Uterus (tissue), 4 donors: ENCODE data around the gene BACH2. TPM values are rescaled to one million over a fixed set of nuclear protein-coding genes. Genes with fewer than 3 reads are reported as not detected.
"Not testable (repeated sequence)": the region's sequence is repeated elsewhere in the genome, so short reads cannot be mapped to it uniquely, and the experiment has no call there.

ENCODE experiments used
- DNase-seq, 2 donors: peaks; one replicate each; pipeline ENCODE4 v3.0.0-alpha.2; 2019 to 2020
- H3K27ac ChIP-seq, 2 donors: fragments of 200-600 bp; sonication (generic); 1 replicate in 1 of 2; 2 replicates in 1 of 2; pipeline ENCODE4 v1.5.1; 2016 to 2018
- H3K27me3 ChIP-seq, 2 donors: fragments of 200-600 bp; sonication (generic); one replicate each; pipeline ENCODE4 v1.5.1; 2018 to 2019; ENCODE audit warnings: control low read depth in 1 of 2
- H3K36me3 ChIP-seq, 2 donors: fragments of 200-600 bp; sonication (generic); one replicate each; pipeline ENCODE4 v1.5.1; 2019; ENCODE audit warnings: control low read depth in 1 of 2
- H3K4me1 ChIP-seq, 2 donors: fragments of 200-600 bp; sonication (generic); one replicate each; pipeline ENCODE4 v1.5.1; 2018 to 2019; ENCODE audit warnings: control low read depth in 1 of 2
- H3K4me3 ChIP-seq, 2 donors: fragments of 200-600 bp; sonication (generic); 1 replicate in 1 of 2; 2 replicates in 1 of 2; pipeline ENCODE4 v1.5.1; 2018 to 2019; ENCODE audit warnings: mild to moderate bottlenecking in 1 of 2
- H3K9me3 ChIP-seq, 2 donors: fragments of 200-600 bp; sonication (generic); one replicate each; pipeline ENCODE4 v1.5.1; 2019; ENCODE audit warnings: control low read depth in 1 of 2
- POLR2A ChIP-seq, 2 donors: fragments of 450-650 bp; IDR thresholded peaks; one replicate each; pipeline ENCODE4 v1.6.1; 2016; ENCODE audit warnings: antibody characterized with exemption in 2 of 2, mild to moderate bottlenecking in 1 of 2, moderate library complexity in 1 of 2
- intact Hi-C: fragments of 100-400 bp; cut with DNase I; formaldehyde crosslinking; loops from one replicate; pipeline ENCODE4 v1.15.1; 2023; ENCODE audit warnings: low total_unique reads
- total RNA-seq, 4 donors: library from RNA; depleted of rRNA in 3 of 4; stranded (reverse); fragments of >200 nt in 3 of 4; gene quantifications; one replicate each; pipeline versions ENCODE4 v1.1.0 to v1.2.4, GENCODE V29; 2014 to 2023
- TF ChIP-seq, protein P1 (sequence below), 4 experiments: fragments of 200-600 bp in 2 of 4; fragments of 450-650 bp in 2 of 4; sonication (generic) in 2 of 4; IDR thresholded peaks; one replicate each; pipeline ENCODE4 v1.5.1; 2016 to 2019; ENCODE audit warnings: antibody characterized with exemption in 4 of 4, mild to moderate bottlenecking in 2 of 4, moderate library complexity in 1 of 4
- donor health status: DM: yes; HTN: yes; CAD: no.

BACH2 gene
- total RNA-seq = 10 to 100 TPM in 2 of 4 donors, 1 to 10 TPM in 2; 1.3 to 15.0 (median 9.7) TPM

DNA sequence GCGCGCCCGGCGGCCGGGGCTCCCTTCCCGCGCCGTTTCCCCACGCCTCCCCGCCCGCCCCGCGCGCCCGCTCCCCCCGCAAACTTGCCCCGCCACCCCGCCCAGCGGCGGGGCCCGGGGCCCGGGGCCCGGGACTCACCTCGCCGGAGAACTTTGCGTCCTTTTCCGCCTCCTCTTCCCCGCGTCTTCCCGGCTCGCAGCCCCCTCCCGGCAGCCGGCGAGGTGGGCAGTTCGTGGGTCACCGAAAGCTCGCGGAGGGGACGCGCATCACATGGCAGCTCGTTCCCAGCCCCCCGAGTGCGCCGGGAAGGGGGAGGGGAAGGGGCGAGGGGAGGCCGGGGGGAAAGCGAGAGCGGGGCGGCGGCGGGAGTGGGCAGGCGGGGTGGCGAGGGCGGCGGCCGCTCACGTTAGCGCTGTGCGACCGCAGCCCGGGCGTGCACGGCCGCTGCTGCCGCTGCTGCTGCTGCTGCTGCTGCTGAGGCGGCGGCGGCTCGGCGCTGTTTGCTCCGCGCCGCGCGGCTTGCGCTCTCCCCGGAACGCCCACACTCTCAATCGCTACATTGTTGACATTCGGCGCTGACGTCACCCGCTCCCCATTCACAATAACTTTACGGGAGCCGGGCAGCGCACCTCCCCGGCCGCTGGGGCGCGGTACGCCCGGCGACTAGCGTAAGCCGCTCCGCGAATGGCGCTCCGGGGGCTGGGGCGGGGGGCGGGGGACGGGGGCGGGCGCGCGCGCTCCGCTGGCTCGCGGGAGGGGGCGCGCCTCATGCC is at the start of gene BACH2:
TSS of gene BACH2 (minus strand) at position 503 of the 774 bp plus-strand sequence. CDS start 287,999 bp downstream, outside the sequence.
- no peaks in the 10 kb centered on the region for H3K4me1 ChIP-seq
- no peaks in the 10 kb centered on the region for H3K36me3 ChIP-seq
- TF ChIP-seq, protein P1, sequence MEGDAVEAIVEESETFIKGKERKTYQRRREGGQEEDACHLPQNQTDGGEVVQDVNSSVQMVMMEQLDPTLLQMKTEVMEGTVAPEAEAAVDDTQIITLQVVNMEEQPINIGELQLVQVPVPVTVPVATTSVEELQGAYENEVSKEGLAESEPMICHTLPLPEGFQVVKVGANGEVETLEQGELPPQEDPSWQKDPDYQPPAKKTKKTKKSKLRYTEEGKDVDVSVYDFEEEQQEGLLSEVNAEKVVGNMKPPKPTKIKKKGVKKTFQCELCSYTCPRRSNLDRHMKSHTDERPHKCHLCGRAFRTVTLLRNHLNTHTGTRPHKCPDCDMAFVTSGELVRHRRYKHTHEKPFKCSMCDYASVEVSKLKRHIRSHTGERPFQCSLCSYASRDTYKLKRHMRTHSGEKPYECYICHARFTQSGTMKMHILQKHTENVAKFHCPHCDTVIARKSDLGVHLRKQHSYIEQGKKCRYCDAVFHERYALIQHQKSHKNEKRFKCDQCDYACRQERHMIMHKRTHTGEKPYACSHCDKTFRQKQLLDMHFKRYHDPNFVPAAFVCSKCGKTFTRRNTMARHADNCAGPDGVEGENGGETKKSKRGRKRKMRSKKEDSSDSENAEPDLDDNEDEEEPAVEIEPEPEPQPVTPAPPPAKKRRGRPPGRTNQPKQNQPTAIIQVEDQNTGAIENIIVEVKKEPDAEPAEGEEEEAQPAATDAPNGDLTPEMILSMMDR (IDR thresholded peaks at IDR 0.05) = peak in 3 of 4 experiments; percentile 13 to 38 (median 28)
- TF ChIP-seq POLR2A (IDR thresholded peaks at IDR 0.05) = peak; percentile 58 to 80
- intact Hi-C loops = no loop called here
- no peaks in the 10 kb centered on the region for H3K9me3 ChIP-seq
- H3K27ac ChIP-seq = peak within 1 kb of the TSS; percentile 95 to 99
- H3K4me3 ChIP-seq = peak within 1 kb of the TSS; percentile 56 to 97
- H3K27me3 ChIP-seq = no peaks in the 10 kb centered on the region
- peak; percentile 88 to 95 for DNase-seq

DNA sequence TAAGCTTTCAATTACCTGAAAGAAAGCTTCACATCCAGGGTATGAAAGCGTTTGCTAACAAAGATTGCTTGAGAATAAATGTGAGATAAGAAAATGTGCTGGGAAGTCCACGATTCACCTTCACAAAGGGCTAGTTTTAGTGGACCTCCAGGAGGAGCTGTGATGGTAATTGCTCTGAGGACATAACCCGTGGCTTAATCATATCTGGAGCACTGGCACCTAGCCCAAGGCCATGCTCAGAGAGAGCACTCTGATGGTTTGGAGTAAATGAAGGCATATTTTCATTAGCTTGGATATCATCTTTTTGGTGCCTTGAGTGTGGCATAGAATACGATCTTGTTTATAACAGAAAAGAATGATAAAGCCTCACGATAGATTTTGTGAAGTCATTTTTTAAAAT is 46.9 kb upstream of the BACH2 start:
- Histone ChIP-seq H3K27me3 (no peaks in the 10 kb centered on the region), H3K36me3 (no peaks in the 10 kb centered on the region), H3K4me3 (no peak overlapping the region), H3K27ac (no peak overlapping the region), H3K4me1 (no peaks in the 10 kb centered on the region), H3K9me3 (no peaks in the 10 kb centered on the region)
- no peak for DNase-seq
- intact Hi-C loops = no loop called here
- TF ChIP-seq POLR2A (IDR thresholded peaks at IDR 0.05) = no peak
- TF ChIP-seq, protein P1 (IDR thresholded peaks at IDR 0.05) = no peak

DNA sequence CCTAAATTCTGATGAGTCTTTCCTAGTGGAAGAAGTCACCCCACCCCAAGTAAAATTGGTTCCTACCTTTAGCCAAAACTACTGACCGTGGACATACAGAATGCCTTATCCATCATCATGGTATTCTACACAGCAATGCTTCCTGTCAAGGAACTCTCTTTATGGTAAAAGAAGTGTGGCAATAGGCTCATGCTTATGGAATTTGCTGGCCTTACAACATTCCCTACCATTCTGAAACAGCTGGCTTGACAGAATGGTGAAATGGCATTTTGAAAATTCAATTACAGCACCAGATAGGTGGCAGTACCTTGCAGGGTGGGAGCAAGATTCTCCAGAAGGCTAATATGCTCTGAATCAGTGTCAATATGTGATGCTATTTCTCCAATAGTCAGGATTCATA is 41.8 kb upstream of the BACH2 start:
- H3K27ac ChIP-seq = no peak overlapping the region
- no peaks in the 10 kb centered on the region for H3K4me1 ChIP-seq
- TF ChIP-seq, protein P1 (IDR thresholded peaks at IDR 0.05) = no peak
- TF ChIP-seq POLR2A (IDR thresholded peaks at IDR 0.05) = no peak
- H3K27me3 ChIP-seq = no peaks in the 10 kb centered on the region
- intact Hi-C loops = no loop called here
- H3K9me3 ChIP-seq = no peaks in the 10 kb centered on the region
- H3K36me3 ChIP-seq = no peaks in the 10 kb centered on the region
- no peak for DNase-seq
- H3K4me3 ChIP-seq = no peak overlapping the region

DNA sequence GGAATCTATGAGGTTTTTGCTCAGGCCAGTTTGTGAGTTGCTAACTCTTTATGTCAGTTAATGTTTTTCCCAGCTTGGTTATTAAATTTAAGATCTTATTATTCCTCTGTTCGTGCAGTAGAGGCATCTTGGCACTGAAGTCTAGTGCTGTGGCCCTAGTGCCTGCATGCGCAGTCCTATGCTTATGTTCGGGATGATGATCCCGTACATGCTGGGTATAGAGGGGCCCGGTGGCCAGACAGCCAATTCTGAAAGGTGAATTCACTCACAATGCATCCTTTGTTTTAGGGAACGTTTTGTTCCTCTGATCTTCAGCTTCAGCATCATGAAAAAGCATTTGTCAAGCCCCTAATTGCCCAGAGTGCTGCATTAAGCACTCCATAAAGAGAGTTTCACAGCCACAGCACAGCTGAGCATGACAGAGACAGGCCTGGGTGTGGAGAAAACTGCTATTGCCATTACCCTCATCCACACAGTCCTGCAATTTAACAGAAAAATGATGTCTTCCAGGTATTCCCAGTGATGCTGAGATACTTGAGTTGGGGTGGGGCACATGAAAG is 39.8 kb upstream of the BACH2 start:
- Histone ChIP-seq H3K4me3 (no peak overlapping the region), H3K27me3 (no peaks in the 10 kb centered on the region)
- no peak for TF ChIP-seq POLR2A (IDR thresholded peaks at IDR 0.05)

DNA sequence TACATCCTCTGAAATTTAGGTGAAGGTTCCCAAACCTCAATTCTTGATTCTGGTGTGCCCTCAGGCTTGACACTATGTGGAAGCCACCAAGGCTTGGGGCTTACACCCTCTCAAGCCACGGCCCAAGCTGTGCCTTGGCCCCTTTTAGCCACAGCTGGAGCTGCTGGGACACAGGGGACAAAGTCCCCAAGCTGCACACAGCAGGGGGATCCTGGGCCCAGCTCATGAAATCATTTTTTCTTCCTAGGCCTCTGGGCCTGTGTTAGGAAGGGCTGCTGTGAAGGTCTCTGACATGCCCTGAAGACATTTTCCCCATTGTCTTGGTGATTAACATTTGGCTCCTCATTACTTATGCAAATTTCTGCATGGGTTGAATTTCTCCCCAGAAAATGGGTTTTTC is 37.3 kb upstream of the BACH2 start:
- H3K4me1 ChIP-seq = no peaks in the 10 kb centered on the region
- no peaks in the 10 kb centered on the region for H3K36me3 ChIP-seq
- no peak for DNase-seq
- no peaks in the 10 kb centered on the region for H3K9me3 ChIP-seq
- intact Hi-C loops = no loop called here
- no peaks in the 10 kb centered on the region for H3K27me3 ChIP-seq
- TF ChIP-seq POLR2A (IDR thresholded peaks at IDR 0.05) = no peak
- TF ChIP-seq, protein P1 (IDR thresholded peaks at IDR 0.05) = no peak
- no peak overlapping the region for H3K27ac ChIP-seq
- no peak overlapping the region for H3K4me3 ChIP-seq

More for the DNA sequence above, 39.8 kb upstream of the BACH2 start:
- no peaks in the 10 kb centered on the region for H3K36me3 ChIP-seq
- no peak overlapping the region for H3K27ac ChIP-seq
- no peaks in the 10 kb centered on the region for H3K4me1 ChIP-seq
- intact Hi-C loops = no loop called here
- DNase-seq = no peak
- H3K9me3 ChIP-seq = no peaks in the 10 kb centered on the region

DNA sequence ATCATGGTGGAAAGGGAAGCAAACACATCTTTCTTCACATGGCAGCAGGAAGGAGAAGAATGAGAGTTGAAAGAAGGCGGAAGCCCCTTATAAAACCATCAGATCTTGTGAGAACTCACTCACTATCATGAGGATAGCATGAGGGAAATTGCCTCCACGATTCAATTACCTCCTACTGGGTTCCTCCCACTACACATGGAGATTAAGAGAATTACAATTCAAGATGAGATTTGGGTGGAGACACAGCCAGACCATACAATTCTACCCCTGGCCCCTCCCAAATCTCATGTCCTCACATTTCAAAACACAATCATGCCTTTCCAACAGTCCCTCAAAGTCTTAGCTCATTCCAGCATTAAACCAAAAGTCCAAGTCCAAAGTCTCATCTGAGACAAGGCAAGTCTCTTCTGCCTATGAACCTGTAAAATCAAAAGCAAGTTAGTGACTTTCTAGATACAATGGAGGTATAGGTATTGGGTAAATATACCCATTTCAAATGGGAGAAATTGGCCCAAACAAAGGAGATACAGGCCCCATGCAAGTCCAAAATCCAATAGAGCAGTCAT is 36.4 kb upstream of the BACH2 start:
- H3K36me3 ChIP-seq, H3K4me3 ChIP-seq, intact Hi-C loops, H3K27me3 ChIP-seq, H3K27ac ChIP-seq, H3K9me3 ChIP-seq, DNase-seq, H3K4me1 ChIP-seq: not testable (repeated sequence)
